ENCODE data around the gene LRRC23.
"Not testable (repeated sequence)": the region's sequence is repeated elsewhere in the genome, so short reads cannot be mapped to it uniquely, and the experiment has no call there.

Gene LRRC23, protein sequence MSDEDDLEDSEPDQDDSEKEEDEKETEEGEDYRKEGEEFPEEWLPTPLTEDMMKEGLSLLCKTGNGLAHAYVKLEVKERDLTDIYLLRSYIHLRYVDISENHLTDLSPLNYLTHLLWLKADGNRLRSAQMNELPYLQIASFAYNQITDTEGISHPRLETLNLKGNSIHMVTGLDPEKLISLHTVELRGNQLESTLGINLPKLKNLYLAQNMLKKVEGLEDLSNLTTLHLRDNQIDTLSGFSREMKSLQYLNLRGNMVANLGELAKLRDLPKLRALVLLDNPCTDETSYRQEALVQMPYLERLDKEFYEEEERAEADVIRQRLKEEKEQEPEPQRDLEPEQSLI

GRCh38 chr12:6904280-6905276, at the start of gene LRRC23:
Gene LRRC23 (plus strand): TSS chr12:6904822. CDS start chr12:6905634, 812 bp downstream.
- Histone ChIP-seq H3K27me3 (ENCODE audit: insufficient read depth, low read length) (no peaks in the 10 kb centered on the region), H2AFZ (ENCODE audit: low read length, unreplicated experiment) (peak within 1 kb of the TSS; percentile 94), H3K79me2 (ENCODE audit: control insufficient read depth, insufficient read depth, low read length, unreplicated experiment) (no peaks in the 10 kb centered on the region), H3K4me1 (ENCODE audit: control insufficient read depth, insufficient read depth, low read length, unreplicated experiment) (peaks cover 12% of the 10 kb centered on the region), H3K4me3 (ENCODE audit: low read depth, low read length) (peak within 1 kb of the TSS; percentile 81), H3K36me3 (ENCODE audit: insufficient read depth, low read length) (peaks cover 6% of the 10 kb centered on the region; the same call in 1 of the 2 replicates), H3K27ac (ENCODE audit: low read depth, low read length) (peak within 1 kb of the TSS; percentile 56)

- Histone ChIP-seq H3K27ac (ENCODE audit: low read depth, low read length) (no peak overlapping the region), H3K4me3 (ENCODE audit: low read depth, low read length) (no peak overlapping the region), H3K4me1 (ENCODE audit: control insufficient read depth, insufficient read depth, low read length, unreplicated experiment) (peaks cover 12% of the 10 kb centered on the region), H3K36me3 (ENCODE audit: insufficient read depth, low read length) (peaks cover 19% of the 10 kb centered on the region), H2AFZ (ENCODE audit: low read length, unreplicated experiment) (no peak overlapping the region), H3K79me2 (ENCODE audit: control insufficient read depth, insufficient read depth, low read length, unreplicated experiment) (peaks cover 30% of the 10 kb centered on the region), H3K27me3 (ENCODE audit: insufficient read depth, low read length) (no peaks in the 10 kb centered on the region)
These were observed 49.3 kb upstream of the LRRC23 start for GRCh38 chr12:6855322-6855721.

GRCh38 chr12:6858799-6859198, 45.8 kb upstream of the LRRC23 start:
- H3K4me3 ChIP-seq (ENCODE audit: low read depth, low read length) = no peak overlapping the region
- peaks cover 19% of the 10 kb centered on the region for H3K79me2 ChIP-seq (ENCODE audit: control insufficient read depth, insufficient read depth, low read length, unreplicated experiment)
- H2AFZ ChIP-seq (ENCODE audit: low read length, unreplicated experiment) = no peak overlapping the region
- peaks cover 5% of the 10 kb centered on the region for H3K4me1 ChIP-seq (ENCODE audit: control insufficient read depth, insufficient read depth, low read length, unreplicated experiment)
- H3K36me3 ChIP-seq (ENCODE audit: insufficient read depth, low read length) = peaks cover 32% of the 10 kb centered on the region
- H3K27me3 ChIP-seq (ENCODE audit: insufficient read depth, low read length) = no peaks in the 10 kb centered on the region
- no peak overlapping the region for H3K27ac ChIP-seq (ENCODE audit: low read depth, low read length)

DNA sequence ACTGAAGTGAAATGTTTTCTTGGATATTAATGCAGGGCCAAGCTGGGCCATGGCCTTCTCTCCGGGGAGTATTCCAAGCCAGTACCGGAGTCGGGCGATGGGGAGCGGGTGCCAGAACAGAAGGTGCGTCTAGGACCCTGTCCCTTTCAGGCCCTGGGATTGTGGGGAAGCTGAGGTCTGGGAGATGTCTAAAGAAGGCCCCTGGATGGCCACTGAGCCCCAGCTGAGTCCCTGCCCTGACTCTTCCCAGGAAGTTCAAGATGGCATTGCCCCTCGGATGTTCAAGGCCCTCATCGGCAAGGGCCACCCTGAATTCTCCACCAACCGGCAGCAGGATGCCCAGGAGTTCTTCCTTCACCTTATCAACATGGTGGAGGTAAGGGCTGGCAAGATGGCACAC, 44.5 kb upstream of the LRRC23 start:
- no peak overlapping the region for H3K4me3 ChIP-seq (ENCODE audit: low read depth, low read length)
- no peaks in the 10 kb centered on the region for H3K4me1 ChIP-seq (ENCODE audit: control insufficient read depth, insufficient read depth, low read length, unreplicated experiment)
- no peak overlapping the region for H2AFZ ChIP-seq (ENCODE audit: low read length, unreplicated experiment)
- H3K27ac ChIP-seq (ENCODE audit: low read depth, low read length) = no peak overlapping the region
- H3K79me2 ChIP-seq (ENCODE audit: control insufficient read depth, insufficient read depth, low read length, unreplicated experiment) = peaks cover 7% of the 10 kb centered on the region
- H3K36me3 ChIP-seq (ENCODE audit: insufficient read depth, low read length) = peaks cover 32% of the 10 kb centered on the region
- H3K27me3 ChIP-seq (ENCODE audit: insufficient read depth, low read length) = no peaks in the 10 kb centered on the region

- H3K36me3 ChIP-seq (ENCODE audit: insufficient read depth, low read length) = peaks cover 29% of the 10 kb centered on the region
- H3K27ac ChIP-seq (ENCODE audit: low read depth, low read length) = no peak overlapping the region
- no peaks in the 10 kb centered on the region for H3K79me2 ChIP-seq (ENCODE audit: control insufficient read depth, insufficient read depth, low read length, unreplicated experiment)
- no peaks in the 10 kb centered on the region for H3K4me1 ChIP-seq (ENCODE audit: control insufficient read depth, insufficient read depth, low read length, unreplicated experiment)
- no peak overlapping the region for H3K4me3 ChIP-seq (ENCODE audit: low read depth, low read length)
- no peaks in the 10 kb centered on the region for H3K27me3 ChIP-seq (ENCODE audit: insufficient read depth, low read length)
- no peak overlapping the region for H2AFZ ChIP-seq (ENCODE audit: low read length, unreplicated experiment)
These were observed 43.7 kb upstream of the LRRC23 start for GRCh38 chr12:6860942-6861341.

DNA sequence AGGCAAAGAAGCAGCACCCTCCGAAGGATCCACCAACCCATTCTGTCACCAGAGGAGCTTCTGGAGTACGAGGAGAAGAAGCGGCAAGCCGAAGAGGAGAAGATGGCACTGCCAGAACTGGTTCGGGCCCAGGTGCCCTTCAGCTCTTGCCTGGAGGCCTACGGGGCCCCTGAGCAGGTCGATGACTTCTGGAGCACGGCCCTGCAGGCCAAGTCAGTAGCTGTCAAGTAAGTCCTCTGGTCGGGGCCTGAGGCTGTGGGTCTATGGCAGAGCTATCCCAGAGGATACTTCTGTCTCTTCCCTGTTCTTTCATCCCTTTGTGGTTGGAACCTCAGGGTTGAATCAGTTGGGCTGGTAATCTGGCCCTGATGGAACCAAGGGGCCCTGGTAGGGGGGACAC, 43.2 kb upstream of the LRRC23 start:
- H3K4me3 ChIP-seq (ENCODE audit: low read depth, low read length) = no peak overlapping the region
- H3K27me3 ChIP-seq (ENCODE audit: insufficient read depth, low read length) = no peaks in the 10 kb centered on the region
- H3K4me1 ChIP-seq (ENCODE audit: control insufficient read depth, insufficient read depth, low read length, unreplicated experiment) = no peaks in the 10 kb centered on the region
- H3K79me2 ChIP-seq (ENCODE audit: control insufficient read depth, insufficient read depth, low read length, unreplicated experiment) = no peaks in the 10 kb centered on the region
- H3K27ac ChIP-seq (ENCODE audit: low read depth, low read length) = no peak overlapping the region
- peaks cover 29% of the 10 kb centered on the region for H3K36me3 ChIP-seq (ENCODE audit: insufficient read depth, low read length)
- no peak overlapping the region for H2AFZ ChIP-seq (ENCODE audit: low read length, unreplicated experiment)

GRCh38 chr12:6863033-6863432, 41.6 kb upstream of the LRRC23 start:
- Histone ChIP-seq H3K27ac (ENCODE audit: low read depth, low read length) (no peak overlapping the region), H3K27me3 (ENCODE audit: insufficient read depth, low read length) (no peaks in the 10 kb centered on the region), H2AFZ (ENCODE audit: low read length, unreplicated experiment) (no peak overlapping the region), H3K79me2 (ENCODE audit: control insufficient read depth, insufficient read depth, low read length, unreplicated experiment) (peaks cover 7% of the 10 kb centered on the region), H3K36me3 (ENCODE audit: insufficient read depth, low read length) (peaks cover 21% of the 10 kb centered on the region; the same call in 1 of the 2 replicates), H3K4me1 (ENCODE audit: control insufficient read depth, insufficient read depth, low read length, unreplicated experiment) (peaks cover 7% of the 10 kb centered on the region), H3K4me3 (ENCODE audit: low read depth, low read length) (no peak overlapping the region)

DNA sequence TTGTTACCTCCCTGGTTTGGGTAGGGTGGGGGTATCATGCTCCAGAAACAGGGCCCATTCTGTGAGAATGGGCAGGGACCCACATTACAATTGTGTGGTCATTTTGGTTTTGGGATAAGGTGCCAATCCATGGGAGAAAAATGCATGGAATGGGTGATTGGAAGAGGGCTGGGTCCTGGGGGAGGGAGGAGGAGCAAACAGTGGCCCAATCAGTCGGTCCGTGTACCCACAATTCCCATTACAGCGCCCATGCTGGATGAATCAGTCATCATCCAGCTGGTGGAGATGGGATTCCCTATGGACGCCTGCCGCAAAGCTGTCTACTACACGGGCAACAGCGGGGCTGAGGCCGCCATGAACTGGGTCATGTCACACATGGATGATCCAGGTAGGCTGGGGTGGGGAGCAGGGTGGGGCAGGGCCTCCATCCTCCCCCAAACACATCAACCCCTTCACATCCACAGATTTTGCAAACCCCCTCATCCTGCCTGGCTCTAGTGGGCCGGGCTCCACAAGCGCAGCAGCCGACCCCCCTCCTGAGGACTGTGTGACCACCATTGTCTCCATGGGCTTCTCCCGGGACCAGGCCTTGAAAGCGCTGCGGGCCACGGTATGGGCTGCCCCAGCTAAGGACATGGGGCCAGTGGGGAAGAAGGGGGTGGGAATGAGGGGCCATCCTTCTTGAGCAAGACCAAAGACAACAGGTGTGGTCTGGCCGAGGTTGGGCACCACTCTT, 40.9 kb upstream of the LRRC23 start:
- peaks cover 7% of the 10 kb centered on the region for H3K4me1 ChIP-seq (ENCODE audit: control insufficient read depth, insufficient read depth, low read length, unreplicated experiment)
- H3K4me3 ChIP-seq (ENCODE audit: low read depth, low read length) = no peak overlapping the region
- peaks cover 20% of the 10 kb centered on the region; the same call in 1 of the 2 replicates for H3K36me3 ChIP-seq (ENCODE audit: insufficient read depth, low read length)
- H3K27me3 ChIP-seq (ENCODE audit: insufficient read depth, low read length) = no peaks in the 10 kb centered on the region
- no peak overlapping the region for H2AFZ ChIP-seq (ENCODE audit: low read length, unreplicated experiment)
- H3K79me2 ChIP-seq (ENCODE audit: control insufficient read depth, insufficient read depth, low read length, unreplicated experiment) = peaks cover 14% of the 10 kb centered on the region
- H3K27ac ChIP-seq (ENCODE audit: low read depth, low read length) = no peak overlapping the region

GRCh38 chr12:6865307-6865706, 39.3 kb upstream of the LRRC23 start:
- H3K79me2 ChIP-seq (ENCODE audit: control insufficient read depth, insufficient read depth, low read length, unreplicated experiment) = peaks cover 28% of the 10 kb centered on the region
- not testable (repeated sequence) for H3K4me3 ChIP-seq (ENCODE audit: low read depth, low read length); H3K27me3 ChIP-seq (ENCODE audit: insufficient read depth, low read length); H2AFZ ChIP-seq (ENCODE audit: low read length, unreplicated experiment); H3K27ac ChIP-seq (ENCODE audit: low read depth, low read length)
- peaks cover 19% of the 10 kb centered on the region for H3K4me1 ChIP-seq (ENCODE audit: control insufficient read depth, insufficient read depth, low read length, unreplicated experiment)
- peaks cover 25% of the 10 kb centered on the region; the same call in 1 of the 2 replicates for H3K36me3 ChIP-seq (ENCODE audit: insufficient read depth, low read length)

Measured in ACC112 (cell line).